ENCODE results near the gene ACER2.
A peak's percentile ranks its signal among the peaks of the same experiment; 100 is the strongest.

Gene ACER2

GRCh38 chr9:19485193-19485592 is 76.4 kb downstream of the ACER2 start:
- H3K27ac ChIP-seq: no peak overlapping the region
- no peaks in the 10 kb centered on the region for H3K27me3 ChIP-seq
- no peaks in the 10 kb centered on the region for H3K9me3 ChIP-seq
- no peaks in the 10 kb centered on the region for H3K4me1 ChIP-seq
- H3K4me3 ChIP-seq: no peak overlapping the region
- TF ChIP-seq, protein P1, sequence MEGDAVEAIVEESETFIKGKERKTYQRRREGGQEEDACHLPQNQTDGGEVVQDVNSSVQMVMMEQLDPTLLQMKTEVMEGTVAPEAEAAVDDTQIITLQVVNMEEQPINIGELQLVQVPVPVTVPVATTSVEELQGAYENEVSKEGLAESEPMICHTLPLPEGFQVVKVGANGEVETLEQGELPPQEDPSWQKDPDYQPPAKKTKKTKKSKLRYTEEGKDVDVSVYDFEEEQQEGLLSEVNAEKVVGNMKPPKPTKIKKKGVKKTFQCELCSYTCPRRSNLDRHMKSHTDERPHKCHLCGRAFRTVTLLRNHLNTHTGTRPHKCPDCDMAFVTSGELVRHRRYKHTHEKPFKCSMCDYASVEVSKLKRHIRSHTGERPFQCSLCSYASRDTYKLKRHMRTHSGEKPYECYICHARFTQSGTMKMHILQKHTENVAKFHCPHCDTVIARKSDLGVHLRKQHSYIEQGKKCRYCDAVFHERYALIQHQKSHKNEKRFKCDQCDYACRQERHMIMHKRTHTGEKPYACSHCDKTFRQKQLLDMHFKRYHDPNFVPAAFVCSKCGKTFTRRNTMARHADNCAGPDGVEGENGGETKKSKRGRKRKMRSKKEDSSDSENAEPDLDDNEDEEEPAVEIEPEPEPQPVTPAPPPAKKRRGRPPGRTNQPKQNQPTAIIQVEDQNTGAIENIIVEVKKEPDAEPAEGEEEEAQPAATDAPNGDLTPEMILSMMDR (IDR thresholded peaks at IDR 0.05): no peak
- H3K36me3 ChIP-seq: no peaks in the 10 kb centered on the region
- DNase-seq: no peak
- intact Hi-C loops (cut with DNase I; ENCODE audit: low total_unique reads): no loop called here

DNA sequence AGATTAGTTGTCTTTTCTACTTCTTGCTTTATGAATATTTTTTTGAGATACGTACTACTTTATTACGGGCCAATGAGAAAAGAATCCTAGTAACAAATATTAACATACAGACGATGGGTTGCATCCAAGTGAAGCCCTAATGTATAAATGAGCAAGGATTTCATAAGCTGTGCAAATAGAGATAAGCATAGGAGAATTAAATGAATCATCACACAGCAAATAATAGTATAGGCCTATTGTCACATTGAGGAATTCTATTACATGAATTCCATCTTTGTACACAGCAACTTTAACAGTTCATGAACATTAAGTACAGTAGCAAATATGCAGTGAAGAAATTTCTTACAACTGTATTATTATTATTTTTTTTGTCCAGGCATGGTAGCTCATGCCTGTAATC is 78.0 kb downstream of the ACER2 start:
- TF ChIP-seq, protein P1 (IDR thresholded peaks at IDR 0.05): no peak
- Histone ChIP-seq H3K27me3 (no peaks in the 10 kb centered on the region), H3K4me1 (no peaks in the 10 kb centered on the region), H3K27ac (no peak overlapping the region), H3K9me3 (no peaks in the 10 kb centered on the region), H3K4me3 (no peak overlapping the region), H3K36me3 (no peaks in the 10 kb centered on the region)
- DNase-seq: no peak
- intact Hi-C loops (cut with DNase I; ENCODE audit: low total_unique reads): no loop called here

GRCh38 chr9:19488721-19489120 is 79.9 kb downstream of the ACER2 start:
- intact Hi-C loops (cut with DNase I; ENCODE audit: low total_unique reads): no loop called here
- Histone ChIP-seq H3K36me3 (no peaks in the 10 kb centered on the region), H3K27ac (no peak overlapping the region), H3K27me3 (no peaks in the 10 kb centered on the region), H3K4me1 (peaks cover 0 to 10% (median 7%) of the 10 kb centered on the region in 4 donors), H3K9me3 (no peaks in the 10 kb centered on the region), H3K4me3 (no peak overlapping the region)
- no peak for DNase-seq
- TF ChIP-seq, protein P1 (IDR thresholded peaks at IDR 0.05): no peak

DNA sequence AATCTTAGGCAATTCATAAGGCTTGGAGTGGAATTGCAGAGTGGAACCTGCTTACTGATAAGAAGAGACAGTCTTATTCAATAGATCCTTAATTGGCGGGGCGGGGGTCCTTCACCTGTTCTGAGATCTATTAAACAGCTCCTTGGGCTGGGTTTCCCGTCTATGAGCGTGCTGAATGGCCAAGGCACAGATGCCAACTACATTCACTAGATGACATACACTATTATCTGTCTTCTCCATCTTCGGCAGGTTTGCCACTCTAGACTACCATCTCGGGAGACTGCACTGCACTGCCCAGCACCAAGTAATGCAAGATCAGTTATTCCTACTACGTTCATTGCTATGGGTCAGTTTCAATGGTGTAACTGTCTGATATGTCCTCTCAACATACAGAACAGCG is 81.5 kb downstream of the ACER2 start:
- peaks cover 0 to 10% (median 7%) of the 10 kb centered on the region in 4 donors for H3K4me1 ChIP-seq
- no peaks in the 10 kb centered on the region for H3K27me3 ChIP-seq
- H3K27ac ChIP-seq: no peak overlapping the region
- no peak overlapping the region for H3K4me3 ChIP-seq
- TF ChIP-seq, protein P1 (IDR thresholded peaks at IDR 0.05): no peak
- no peak for DNase-seq
- H3K36me3 ChIP-seq: no peaks in the 10 kb centered on the region
- H3K9me3 ChIP-seq: no peaks in the 10 kb centered on the region
- intact Hi-C loops (cut with DNase I; ENCODE audit: low total_unique reads): no loop called here

DNA sequence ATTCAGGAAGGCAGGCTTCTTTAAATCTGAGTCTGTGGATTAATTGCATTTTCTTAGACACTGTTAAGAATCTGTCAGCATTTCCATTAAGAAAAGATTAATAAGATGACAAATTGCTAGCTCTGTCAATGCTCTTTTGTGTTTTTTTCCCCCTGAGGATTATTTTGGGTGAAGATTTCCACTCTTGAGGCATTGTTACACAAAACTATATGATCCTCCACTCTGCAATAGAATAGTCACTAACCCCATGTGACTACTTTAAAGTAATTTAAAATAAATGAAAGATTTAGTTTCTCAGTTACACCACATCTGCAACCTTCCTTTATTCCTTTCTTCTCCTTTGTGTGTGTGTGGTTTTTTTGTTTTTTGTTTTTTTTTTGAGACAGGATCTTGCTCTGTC is 82.0 kb downstream of the ACER2 start:
- Histone ChIP-seq H3K9me3 (no peaks in the 10 kb centered on the region), H3K27ac (no peak overlapping the region), H3K27me3 (no peaks in the 10 kb centered on the region), H3K4me3 (no peak overlapping the region), H3K36me3 (no peaks in the 10 kb centered on the region), H3K4me1 (peaks cover 0 to 10% (median 7%) of the 10 kb centered on the region in 4 donors)
- no peak for DNase-seq
- intact Hi-C loops (cut with DNase I; ENCODE audit: low total_unique reads): no loop called here
- TF ChIP-seq, protein P1 (IDR thresholded peaks at IDR 0.05): no peak

DNA sequence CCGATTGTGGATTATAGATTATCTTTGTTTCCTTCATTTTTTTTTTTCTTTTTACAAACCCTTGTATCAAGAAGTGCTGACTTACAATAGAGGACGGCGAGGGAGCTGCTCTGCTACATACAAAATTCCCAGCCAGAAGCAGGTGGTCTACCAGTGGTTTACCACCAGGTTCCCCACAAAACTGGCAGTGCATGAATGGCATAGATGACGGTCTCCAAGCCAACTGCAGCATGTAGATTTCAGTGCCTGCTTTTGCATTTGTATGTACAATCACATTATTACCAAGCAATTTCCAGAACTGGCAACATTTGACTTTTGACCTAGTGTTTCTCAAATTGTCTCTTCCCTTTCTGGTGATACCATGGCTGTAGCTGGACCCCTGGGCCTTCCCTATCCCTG is 84.0 kb downstream of the ACER2 start:
- Histone ChIP-seq H3K4me3 (peak overlapping the region in 1 of 2 donors; percentile 44), H3K4me1 (peaks cover 0 to 10% (median 7%) of the 10 kb centered on the region in 4 donors), H3K36me3 (no peaks in the 10 kb centered on the region), H3K9me3 (no peaks in the 10 kb centered on the region), H3K27ac (no peak overlapping the region), H3K27me3 (no peaks in the 10 kb centered on the region)
- TF ChIP-seq, protein P1 (IDR thresholded peaks at IDR 0.05): no peak
- no peak for DNase-seq
- intact Hi-C loops (cut with DNase I; ENCODE audit: low total_unique reads): no loop called here

Measured in tibial artery (tissue), 4 donors.